SK-N-SH (cell line): ENCODE results near the gene DLX6. TPM values are rescaled to one million over a fixed set of nuclear protein-coding genes. Genes with fewer than 3 reads are reported as not detected.

Experiments used
- CTCF ChIA-PET: fragments of 300-600, 350-600 bp; formaldehyde crosslinking; extraction: SDS; loops from one replicate; lab custom pipeline; 2021; lab: Yijun Ruan, JAX
- POLR2A ChIA-PET: fragments of 350-600 bp; sonication (Branson Sonifier 250); formaldehyde crosslinking; extraction: SDS; loops from one replicate; lab custom pipeline; 2020; ENCODE audit warnings: antibody characterized with exemption, inconsistent platforms; lab: Yijun Ruan, JAX
- DNase-seq: peaks from one replicate; pipeline ENCODE4 v3.0.0; 2012
- H2AFZ ChIP-seq: fragments of 200-600 bp; sonication (generic); 2 replicates; pipeline ENCODE4 v1.8.1; 2016; ENCODE audit warnings: antibody characterized with exemption, mild to moderate bottlenecking, low read depth
- H3F3A ChIP-seq: fragments of 200-600 bp; sonication (generic); replicated peaks from 2 replicates; pipeline ENCODE3; 2016; ENCODE audit warnings: antibody characterized with exemption, mild to moderate bottlenecking; ENCODE audit not compliant: insufficient read depth
- H3K27ac ChIP-seq, 2 experiments: fragments of 200-500 bp in 1 of 2; fragments of 200-600 bp in 1 of 2; sonication (Bioruptor generic) in 1 of 2; sonication (generic), shearing (Covaris generic) in 1 of 2; 2 replicates each; pipeline versions ENCODE4 v1.5.1 to v1.6.1; 2014 to 2016; ENCODE audit warnings: low read depth in 2 of 2, inconsistent platforms in 1 of 2, low read length in 1 of 2, mild to moderate bottlenecking in 1 of 2, mixed read lengths in 1 of 2
- H3K27me3 ChIP-seq: fragments of 200-600 bp; sonication (generic), shearing (Covaris generic); 2 replicates; pipeline ENCODE4 v1.6.1; 2016; ENCODE audit warnings: mixed run types; ENCODE audit not compliant: insufficient read depth
- H3K36me3 ChIP-seq, 2 experiments: fragments of 200-500 bp in 1 of 2; fragments of 200-600 bp in 1 of 2; sonication (Bioruptor generic) in 1 of 2; sonication (generic) in 1 of 2; replicated peaks in 1 of 2; 2 replicates each; pipeline versions ENCODE3 to v1.5.1; 2014 to 2016; ENCODE audit warnings: low read length in 1 of 2, mild to moderate bottlenecking in 1 of 2; ENCODE audit not compliant: insufficient read depth in 2 of 2, control insufficient read depth in 1 of 2
- H3K4me1 ChIP-seq, 2 experiments: fragments of 200-500 bp in 1 of 2; fragments of 200-600 bp in 1 of 2; sonication (Bioruptor generic) in 1 of 2; sonication (generic), shearing (Covaris generic) in 1 of 2; 2 replicates each; pipeline versions ENCODE4 v1.5.1 to v1.6.1; 2014 to 2016; ENCODE audit warnings: low read depth in 1 of 2, low read length in 1 of 2, mixed run types in 1 of 2; ENCODE audit not compliant: insufficient read depth in 2 of 2, control insufficient read depth in 1 of 2
- H3K4me2 ChIP-seq: fragments of 200-600 bp; sonication (generic), shearing (Covaris generic); 2 replicates; pipeline ENCODE4 v1.6.1; 2017; ENCODE audit warnings: mixed run types
- H3K4me3 ChIP-seq, 2 experiments: fragments of 200-500 bp in 1 of 2; fragments of 200-600 bp in 1 of 2; sonication (Bioruptor generic) in 1 of 2; sonication (generic), shearing (Covaris generic) in 1 of 2; 2 replicates each; pipeline versions ENCODE4 v1.5.1 to v1.8.1; 2014 to 2016; ENCODE audit warnings: low read depth in 2 of 2, inconsistent platforms in 1 of 2, low read length in 1 of 2, mild to moderate bottlenecking in 1 of 2, mixed read lengths in 1 of 2, moderate library complexity in 1 of 2
- H3K79me2 ChIP-seq: fragments of 200-600 bp; sonication (generic); 2 replicates; pipeline ENCODE4 v1.8.1; 2017; ENCODE audit warnings: mild to moderate bottlenecking; ENCODE audit not compliant: insufficient read depth
- H3K9ac ChIP-seq: fragments of 200-600 bp; sonication (generic); 2 replicates; pipeline ENCODE4 v1.6.1; 2017; ENCODE audit warnings: mixed run types
- H3K9me2 ChIP-seq: fragments of 200-600 bp; sonication (generic); 2 replicates; pipeline ENCODE4 v1.6.1; 2017; ENCODE audit warnings: mixed run types
- H3K9me3 ChIP-seq: fragments of 200-600 bp; sonication (generic); 2 replicates; pipeline ENCODE4 v1.6.1; 2017; ENCODE audit warnings: mixed run types, mild to moderate bottlenecking, moderate library complexity
- H4K20me1 ChIP-seq: fragments of 200-600 bp; sonication (generic); 2 replicates; pipeline ENCODE4 v1.6.1; 2017; ENCODE audit warnings: mild to moderate bottlenecking, mixed run types; ENCODE audit not compliant: insufficient read depth
- CHD2 ChIP-seq: fragments of 150-350 bp; IDR thresholded peaks from 2 replicates; pipeline ENCODE4 v1.6.1; 2018; ENCODE audit warnings: low read length; ENCODE audit not compliant: partially characterized antibody
- EP300 ChIP-seq, 2 experiments: IDR thresholded peaks; 2 replicates each; pipeline versions ENCODE4 v1.4.0 to v1.6.1; 2012; ENCODE audit warnings: borderline replicate concordance in 1 of 2, low read depth in 1 of 2, low read length in 1 of 2
- GATA2 ChIP-seq: sonication (generic); formaldehyde crosslinking; IDR thresholded peaks from 2 replicates; pipeline ENCODE4 v1.5.0; 2020; ENCODE audit warnings: mild to moderate bottlenecking, missing genetic modification reagents
- MEF2A ChIP-seq: IDR thresholded peaks from 2 replicates; pipeline ENCODE4 v1.4.0; 2012; ENCODE audit warnings: low read depth, borderline replicate concordance
- MXI1 ChIP-seq: IDR thresholded peaks from 2 replicates; pipeline ENCODE4 v1.6.1; 2012; ENCODE audit warnings: mild to moderate bottlenecking, low read depth, low read length, improper control_type of control experiment
- NFIC ChIP-seq: IDR thresholded peaks from 2 replicates; pipeline ENCODE4 v1.4.0; 2012; ENCODE audit warnings: borderline replicate concordance
- NRF1 ChIP-seq: IDR thresholded peaks from 2 replicates; pipeline ENCODE4 v1.6.1; 2012; ENCODE audit warnings: low read depth, mild to moderate bottlenecking, low read length
- POLR2AphosphoS5 ChIP-seq: IDR thresholded peaks from 2 replicates; pipeline ENCODE4 v1.6.1; 2012; ENCODE audit warnings: low read depth, low read length
- RCOR1 ChIP-seq: fragments of 150-350 bp; IDR thresholded peaks from 2 replicates; pipeline ENCODE4 v1.6.1; 2017; ENCODE audit warnings: antibody characterized with exemption, low read length
- RFX5 ChIP-seq: IDR thresholded peaks from 2 replicates; pipeline ENCODE4 v1.6.1; 2012; ENCODE audit warnings: mild to moderate bottlenecking, improper control_type of control experiment, low read length
- SIN3A ChIP-seq: IDR thresholded peaks from 2 replicates; pipeline ENCODE4 v1.6.1; 2012; ENCODE audit warnings: low read depth, mild to moderate bottlenecking, low read length, moderate library complexity, borderline replicate concordance
- TEAD4 ChIP-seq: IDR thresholded peaks from 2 replicates; pipeline ENCODE4 v1.4.0; 2012; ENCODE audit warnings: mild to moderate bottlenecking, borderline replicate concordance; ENCODE audit not compliant: insufficient read depth
- WGBS: methylation state at CpG from one replicate; pipeline ENCODE4 v1.1.6; 2017; ENCODE audit warnings: low lambda C conversion rate; 5-methylcytosine and 5-hydroxymethylcytosine counted together
- polyA plus RNA-seq, 3 experiments: library from polyadenylated mRNA; depleted of rRNA; stranded (reverse); fragments of >200 nt; gene quantifications; 2 replicates each; pipeline ENCODE4 v1.2.3, GENCODE V29; 2012
- TF ChIP-seq, protein P1 (sequence below): IDR thresholded peaks from 2 replicates; pipeline ENCODE4 v1.4.0; 2012; ENCODE audit warnings: low read depth
- TF ChIP-seq, protein P2 (sequence below): fragments of 150-350 bp; IDR thresholded peaks from 2 replicates; pipeline ENCODE4 v1.6.1; 2016; ENCODE audit warnings: mild to moderate bottlenecking, low read depth, low read length

The DLX6 gene
- polyA plus RNA-seq, 1 of the 3 experiments (the other 2 are of a cell fraction): 0.23 TPM

DNA sequence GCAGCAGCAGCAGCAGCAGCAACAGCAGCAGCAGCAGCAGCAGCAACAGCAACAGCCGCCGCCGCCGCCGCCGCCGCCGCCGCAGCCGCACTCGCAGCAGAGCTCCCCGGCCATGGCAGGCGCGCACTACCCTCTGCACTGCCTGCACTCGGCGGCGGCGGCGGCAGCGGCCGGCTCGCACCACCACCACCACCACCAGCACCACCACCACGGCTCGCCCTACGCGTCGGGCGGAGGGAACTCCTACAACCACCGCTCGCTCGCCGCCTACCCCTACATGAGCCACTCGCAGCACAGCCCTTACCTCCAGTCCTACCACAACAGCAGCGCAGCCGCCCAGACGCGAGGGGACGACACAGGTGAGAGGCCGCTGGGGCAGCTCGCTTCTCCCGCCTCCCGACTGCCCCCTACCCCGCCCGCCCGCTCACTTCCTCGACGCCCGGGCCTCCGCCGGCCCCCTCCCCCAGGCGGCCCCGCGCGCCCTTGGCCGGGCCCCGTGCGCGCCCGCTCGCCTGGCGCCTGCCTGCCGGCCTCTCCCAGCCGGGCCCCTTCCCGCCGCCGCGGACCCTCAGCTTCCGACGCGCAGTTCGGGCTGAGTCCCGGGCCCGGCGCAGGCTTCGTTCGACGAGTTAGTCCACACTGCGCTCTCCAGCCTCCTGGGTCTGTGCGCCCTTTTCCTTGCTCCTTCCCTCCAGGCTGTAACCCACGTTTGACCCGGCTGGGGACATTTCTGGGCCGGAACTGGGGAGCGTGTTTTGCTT lies 882 bp downstream of the DLX6 start:
- DNase-seq: peak; percentile 93
- Histone ChIP-seq H3K79me2 (no peaks in the 10 kb centered on the region), H3K9ac (no peak overlapping the region; the same call in 1 of the 2 replicates), H3K9me3 (no peaks in the 10 kb centered on the region)
- TF ChIP-seq RFX5 (no peak), MXI1 (peak; percentile 15; the same call in 1 of the 2 replicates), EP300 (IDR thresholded peaks at IDR 0.05; ENCODE audit: borderline replicate concordance in 1 of 2, low read depth in 1 of 2, low read length in 1 of 2) (peak in 1 of 2 experiments; percentile 65; a peak in 1 of 4 replicates), MEF2A (no peak), TEAD4 (no peak), POLR2AphosphoS5 (no peak), GATA2 (CRISPR knock-in tag) (no peak), SIN3A (no peak), CHD2 (peak; percentile 14), NRF1 (no peak), RCOR1 (no peak)
- TF ChIP-seq, protein P1, sequence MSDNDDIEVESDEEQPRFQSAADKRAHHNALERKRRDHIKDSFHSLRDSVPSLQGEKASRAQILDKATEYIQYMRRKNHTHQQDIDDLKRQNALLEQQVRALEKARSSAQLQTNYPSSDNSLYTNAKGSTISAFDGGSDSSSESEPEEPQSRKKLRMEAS: no peak
- TF ChIP-seq, all 33 proteins: peak for 3
- no peaks in the 10 kb centered on the region for H3K9me2 ChIP-seq
- peak overlapping the region in 1 of 2 experiments; percentile 92; a peak in 2 of 4 replicates for H3K27ac ChIP-seq
- H3K4me2 ChIP-seq: peak overlapping the region; percentile 95
- ChIA-PET CTCF (interaction anchor here (0.6 to 4.1 kb wide), 10 partner anchors 10 to 931 kb away, joined by 3 to 40 read pairs (median 4); no protein-coding TSS in a partner anchor), POLR2A (interaction anchor here (0.7 to 2.7 kb wide), 8 partner anchors 7 to 297 kb away, joined by 3 to 19 read pairs (median 5); partner anchors contain the start of genes DLX5 and SDHAF3)
- H3K36me3 ChIP-seq: peaks cover 0 to 9% of the 10 kb centered on the region in 2 experiments
- 0 out of 2 replicates have a peak, but pooled peaks cover 8% of the 10 kb centered on the region for H3K27me3 ChIP-seq
- H3K4me1 ChIP-seq: peaks cover 0 to 12% of the 10 kb centered on the region in 2 experiments; a peak in 1 of 4 replicates
- 21% methylated on average over 20 of the region's 83 CpGs for WGBS
- no peaks in the 10 kb centered on the region for H3F3A ChIP-seq
- peak overlapping the region; percentile 92; the same call in 1 of the 2 replicates for H2AFZ ChIP-seq
- no peaks in the 10 kb centered on the region for H4K20me1 ChIP-seq
- H3K4me3 ChIP-seq: peak overlapping the region; percentile 54 to 68

DNA sequence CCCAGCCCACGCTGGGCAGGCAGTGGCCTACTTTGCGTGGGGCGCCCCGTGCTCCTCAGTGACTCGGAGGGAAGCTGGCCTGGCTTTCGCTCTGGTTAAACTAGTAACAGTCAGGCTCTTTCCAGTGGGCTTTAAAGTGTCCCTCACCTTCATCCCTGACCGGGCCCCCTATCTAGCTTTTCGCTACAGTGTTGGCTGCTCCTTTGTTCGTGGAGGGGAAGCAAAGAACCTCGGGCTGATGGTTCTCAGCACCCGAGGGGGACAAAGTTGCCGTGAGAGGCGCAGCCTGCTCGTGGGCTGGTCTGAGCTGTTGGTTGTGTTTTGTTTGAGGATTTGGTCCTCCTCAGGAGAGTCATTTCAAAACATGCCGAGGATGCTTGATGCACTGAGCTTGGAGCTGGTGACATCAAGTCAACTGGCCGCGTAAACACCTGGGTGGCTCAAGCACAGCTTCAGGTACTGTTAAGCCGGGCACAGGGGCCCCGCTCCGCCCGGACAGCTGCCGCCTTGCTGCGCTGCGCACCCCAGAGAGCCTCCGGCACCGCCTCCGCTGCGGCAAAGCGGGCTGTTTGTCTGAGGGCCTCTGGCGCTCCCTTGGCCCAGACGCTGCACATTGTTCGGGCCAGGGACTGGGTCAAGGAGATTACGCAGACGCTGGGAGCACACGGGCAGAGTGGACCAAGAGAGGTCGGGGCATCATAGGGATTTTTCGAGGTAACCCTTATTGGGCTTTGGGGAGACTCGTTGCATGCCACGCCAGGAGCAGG lies 1.6 kb downstream of the DLX6 start:
- Histone ChIP-seq H3F3A (no peaks in the 10 kb centered on the region), H3K27ac (no peak overlapping the region; a peak in 1 of 4 replicates), H3K4me3 (peak overlapping the region in 1 of 2 experiments; percentile 54; a peak in 2 of 4 replicates), H3K36me3 (peaks cover 0 to 9% of the 10 kb centered on the region in 2 experiments), H3K79me2 (no peaks in the 10 kb centered on the region), H3K9me2 (no peaks in the 10 kb centered on the region), H4K20me1 (no peaks in the 10 kb centered on the region), H3K4me1 (peaks cover 0 to 12% of the 10 kb centered on the region in 2 experiments; a peak in 1 of 4 replicates), H3K9ac (no peak overlapping the region), H2AFZ (no peak overlapping the region), H3K27me3 (0 out of 2 replicates have a peak, but pooled peaks cover 8% of the 10 kb centered on the region), H3K4me2 (peak overlapping the region; percentile 52; the same call in 1 of the 2 replicates), H3K9me3 (no peaks in the 10 kb centered on the region)
- CTCF ChIA-PET: interaction anchor here (0.6 to 4.1 kb wide), 7 partner anchors 9 to 932 kb away, joined by 3 to 40 read pairs (median 4); no protein-coding TSS in a partner anchor
- TF ChIP-seq MXI1 (0 out of 2 replicates have a peak, but pooled peaks have one; percentile 2), NFIC (no peak), CHD2 (no peak), GATA2 (CRISPR knock-in tag) (no peak), RCOR1 (no peak)
- TF ChIP-seq, protein P2, sequence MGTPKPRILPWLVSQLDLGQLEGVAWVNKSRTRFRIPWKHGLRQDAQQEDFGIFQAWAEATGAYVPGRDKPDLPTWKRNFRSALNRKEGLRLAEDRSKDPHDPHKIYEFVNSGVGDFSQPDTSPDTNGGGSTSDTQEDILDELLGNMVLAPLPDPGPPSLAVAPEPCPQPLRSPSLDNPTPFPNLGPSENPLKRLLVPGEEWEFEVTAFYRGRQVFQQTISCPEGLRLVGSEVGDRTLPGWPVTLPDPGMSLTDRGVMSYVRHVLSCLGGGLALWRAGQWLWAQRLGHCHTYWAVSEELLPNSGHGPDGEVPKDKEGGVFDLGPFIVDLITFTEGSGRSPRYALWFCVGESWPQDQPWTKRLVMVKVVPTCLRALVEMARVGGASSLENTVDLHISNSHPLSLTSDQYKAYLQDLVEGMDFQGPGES: no peak
- WGBS: 91% methylated on average over 39 of the region's 39 CpGs
- POLR2A ChIA-PET: interaction anchor here (1.3 to 2.7 kb wide), 4 partner anchors 8 to 21 kb away, joined by 4 to 19 read pairs (median 7); no protein-coding TSS in a partner anchor
- no peak for DNase-seq
